Stimulated activated memory B cell treated with anti-CD40 and anti-IgM and Interleukin-4, amounts not matched to agents 10 μg/mL and 1 μg/mL and 100 μg/mL, for 72 hours (primary cell): ENCODE results near the gene MEX3A.
"Not testable (repeated sequence)": the region's sequence is repeated elsewhere in the genome, so short reads cannot be mapped to it uniquely, and the experiment has no call there.

Source experiments
- ATAC-seq: fragments of 150-1000 bp; cut with Tn5 transposase; 2 replicates; pipeline ENCODE4 v1.10.0; 2021
- H3K27ac Mint-ChIP-seq: one replicate; pipeline ENCODE4 v1.8.0; 2022; ENCODE audit warnings: mild to moderate bottlenecking, mixed read lengths
- H3K27me3 Mint-ChIP-seq: one replicate; pipeline ENCODE4 v1.8.0; 2022; ENCODE audit warnings: mixed read lengths
- H3K36me3 Mint-ChIP-seq: one replicate; pipeline ENCODE4 v1.8.0; 2022; ENCODE audit warnings: mixed read lengths
- H3K4me1 Mint-ChIP-seq: one replicate; pipeline ENCODE4 v1.8.0; 2022; ENCODE audit warnings: mixed read lengths
- H3K4me3 Mint-ChIP-seq: one replicate; pipeline ENCODE4 v1.8.0; 2022; ENCODE audit warnings: mild to moderate bottlenecking, moderate library complexity, mixed read lengths
- H3K9me3 Mint-ChIP-seq: one replicate; pipeline ENCODE4 v1.8.0; 2022; ENCODE audit warnings: mixed read lengths

MEX3A gene

DNA sequence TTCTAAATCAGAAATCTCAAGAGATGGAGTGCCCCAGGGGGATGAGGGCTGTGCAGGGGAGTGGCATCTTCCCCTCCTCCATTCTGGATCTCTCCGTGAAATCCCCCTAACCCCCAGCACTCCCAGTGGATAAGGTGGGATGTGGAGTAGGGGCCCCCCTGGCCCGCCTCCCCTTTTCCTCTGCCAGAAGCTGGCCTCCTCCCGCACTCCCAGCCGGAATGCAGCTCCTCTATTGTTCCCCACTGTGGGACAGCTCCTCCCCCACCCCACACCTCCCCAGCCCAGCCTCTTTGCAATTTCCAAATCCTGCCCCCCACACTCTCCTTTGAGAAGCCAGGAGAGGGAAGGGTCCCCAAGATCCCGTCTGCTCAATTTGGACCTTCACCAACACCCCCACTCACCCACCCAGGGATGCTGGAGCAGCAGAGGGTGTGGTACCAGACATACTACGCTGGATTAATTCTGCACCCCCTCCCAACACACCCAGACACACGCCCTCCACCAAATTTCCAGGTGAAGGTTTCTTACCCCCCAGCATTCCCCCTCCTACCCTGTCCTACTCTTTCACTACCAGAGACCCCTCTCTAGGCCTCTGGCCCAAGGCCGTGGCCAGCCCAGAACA lies 1.9 kb downstream of the MEX3A start:
- H3K36me3 Mint-ChIP-seq: no peaks in the 10 kb centered on the region
- H3K4me3 Mint-ChIP-seq: no peak overlapping the region
- no peaks in the 10 kb centered on the region for H3K9me3 Mint-ChIP-seq
- H3K4me1 Mint-ChIP-seq: peaks cover 20% of the 10 kb centered on the region
- no peak overlapping the region for H3K27ac Mint-ChIP-seq
- no peak for ATAC-seq
- H3K27me3 Mint-ChIP-seq: peaks cover 17% of the 10 kb centered on the region

- peaks cover 24% of the 10 kb centered on the region for H3K4me1 Mint-ChIP-seq
- no peaks in the 10 kb centered on the region for H3K36me3 Mint-ChIP-seq
- H3K9me3 Mint-ChIP-seq: no peaks in the 10 kb centered on the region
- H3K4me3 Mint-ChIP-seq: no peak overlapping the region
- no peak for ATAC-seq
- H3K27me3 Mint-ChIP-seq: peaks cover 17% of the 10 kb centered on the region
- no peak overlapping the region for H3K27ac Mint-ChIP-seq
Measured at GRCh38 chr1:156079762-156080161, 2.5 kb downstream of the MEX3A start.

- no peaks in the 10 kb centered on the region for H3K36me3 Mint-ChIP-seq
- no peak overlapping the region for H3K4me3 Mint-ChIP-seq
- no peaks in the 10 kb centered on the region for H3K9me3 Mint-ChIP-seq
- ATAC-seq: no peak
- peaks cover 18% of the 10 kb centered on the region for H3K4me1 Mint-ChIP-seq
- H3K27ac Mint-ChIP-seq: no peak overlapping the region
- H3K27me3 Mint-ChIP-seq: peaks cover 8% of the 10 kb centered on the region
Measured at GRCh38 chr1:156078728-156079127, 3.5 kb downstream of the MEX3A start.

- no peak overlapping the region for H3K27ac Mint-ChIP-seq
- H3K4me1 Mint-ChIP-seq: peaks cover 9% of the 10 kb centered on the region
- H3K4me3 Mint-ChIP-seq: no peak overlapping the region
- H3K27me3 Mint-ChIP-seq: no peaks in the 10 kb centered on the region
- ATAC-seq: no peak
- no peaks in the 10 kb centered on the region for H3K9me3 Mint-ChIP-seq
- H3K36me3 Mint-ChIP-seq: no peaks in the 10 kb centered on the region
Measured at GRCh38 chr1:156077430-156077760, 4.9 kb downstream of the MEX3A start.

DNA sequence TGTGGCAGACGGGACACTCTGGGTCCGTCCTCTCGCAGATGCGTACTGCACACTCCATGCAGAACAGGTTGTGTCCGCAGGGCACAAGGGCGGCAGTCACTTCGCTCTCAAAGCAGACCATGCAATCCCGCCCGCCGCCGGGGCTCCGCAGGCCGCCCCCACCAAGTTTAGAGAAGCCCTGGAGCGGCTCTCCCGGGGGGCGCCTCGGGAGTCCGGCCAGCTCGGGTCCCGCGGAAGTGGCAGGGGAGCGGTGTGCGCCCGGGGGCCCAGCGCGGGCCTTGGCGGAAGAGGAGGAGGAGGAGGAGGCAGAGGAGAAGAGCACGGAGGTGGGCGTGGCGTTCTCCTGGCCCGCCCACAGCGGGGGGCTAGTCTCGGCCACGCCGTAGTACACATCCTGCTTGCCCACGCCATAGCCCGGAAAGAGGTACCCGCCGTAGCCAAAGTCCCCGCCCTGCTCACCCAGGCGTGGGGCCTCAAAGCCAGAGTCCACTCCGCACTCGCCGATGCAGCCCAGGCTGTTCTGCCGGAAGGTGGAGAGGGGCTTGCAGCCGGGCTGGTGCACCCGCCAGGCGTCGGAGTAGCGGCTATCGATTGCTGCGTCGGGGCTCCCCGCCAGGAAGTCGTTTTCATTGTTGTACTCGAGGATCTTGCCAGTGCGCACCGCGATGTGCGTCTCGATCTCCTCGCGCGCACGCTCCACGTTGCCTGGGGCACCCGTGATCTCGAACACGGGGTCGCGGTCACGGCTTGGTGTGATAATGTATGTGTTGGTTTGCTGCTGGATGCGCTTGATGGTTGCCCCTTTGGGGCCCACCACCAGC lies 5.4 kb downstream of the MEX3A start:
- Mint-ChIP-seq H3K4me1 (peaks cover 9% of the 10 kb centered on the region), H3K9me3 (no peaks in the 10 kb centered on the region), H3K4me3 (peak overlapping the region; percentile 75), H3K27ac (peak overlapping the region; percentile 46), H3K27me3 (no peaks in the 10 kb centered on the region), H3K36me3 (no peaks in the 10 kb centered on the region)
- peak; percentile 85 for ATAC-seq

DNA sequence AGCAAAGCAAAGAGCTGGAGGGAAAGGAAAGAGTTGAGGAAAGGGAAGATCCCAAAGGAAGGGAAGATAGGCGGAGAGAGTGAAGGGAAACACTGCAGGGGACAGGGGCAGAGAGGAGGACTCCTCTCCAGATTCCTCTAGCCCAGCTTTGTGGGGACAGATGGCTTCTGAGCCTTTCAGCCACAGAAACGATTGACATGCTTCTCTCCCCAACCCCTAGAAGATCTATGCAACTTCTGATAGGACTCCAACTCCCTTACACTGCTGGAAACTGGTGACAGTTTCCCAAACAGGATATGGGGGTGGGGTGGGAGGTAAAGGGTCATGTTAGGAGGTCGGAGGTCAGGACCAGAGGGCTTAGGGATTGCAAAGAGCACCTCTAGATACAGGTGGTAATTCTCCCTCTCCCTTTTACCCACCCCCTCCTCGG lies 6.5 kb downstream of the MEX3A start:
- Mint-ChIP-seq H3K4me1 (peaks cover 9% of the 10 kb centered on the region), H3K4me3 (peak overlapping the region; percentile 75), H3K27ac (peak overlapping the region; percentile 7), H3K36me3 (no peaks in the 10 kb centered on the region), H3K9me3 (no peaks in the 10 kb centered on the region), H3K27me3 (peaks cover 8% of the 10 kb centered on the region)
- no peak for ATAC-seq

GRCh38 chr1:156075162-156075561 lies 7.1 kb downstream of the MEX3A start:
- Mint-ChIP-seq H3K9me3 (no peaks in the 10 kb centered on the region), H3K4me1 (peaks cover 9% of the 10 kb centered on the region), H3K27ac (peak overlapping the region; percentile 7), H3K36me3 (no peaks in the 10 kb centered on the region), H3K27me3 (peaks cover 15% of the 10 kb centered on the region), H3K4me3 (peak overlapping the region; percentile 75)
- ATAC-seq: no peak

GRCh38 chr1:156074661-156075060 lies 7.6 kb downstream of the MEX3A start:
- H3K27ac Mint-ChIP-seq: no peak overlapping the region
- H3K4me3 Mint-ChIP-seq: no peak overlapping the region
- no peak for ATAC-seq
- H3K4me1 Mint-ChIP-seq: peaks cover 9% of the 10 kb centered on the region
- peaks cover 17% of the 10 kb centered on the region for H3K27me3 Mint-ChIP-seq
- no peaks in the 10 kb centered on the region for H3K36me3 Mint-ChIP-seq
- H3K9me3 Mint-ChIP-seq: no peaks in the 10 kb centered on the region

- Mint-ChIP-seq H3K27ac (no peak overlapping the region), H3K4me1 (peaks cover 9% of the 10 kb centered on the region), H3K27me3 (peaks cover 17% of the 10 kb centered on the region), H3K9me3 (no peaks in the 10 kb centered on the region), H3K4me3 (no peak overlapping the region), H3K36me3 (no peaks in the 10 kb centered on the region)
- no peak for ATAC-seq
Measured at GRCh38 chr1:156073740-156074139, 8.5 kb downstream of the MEX3A start.

DNA sequence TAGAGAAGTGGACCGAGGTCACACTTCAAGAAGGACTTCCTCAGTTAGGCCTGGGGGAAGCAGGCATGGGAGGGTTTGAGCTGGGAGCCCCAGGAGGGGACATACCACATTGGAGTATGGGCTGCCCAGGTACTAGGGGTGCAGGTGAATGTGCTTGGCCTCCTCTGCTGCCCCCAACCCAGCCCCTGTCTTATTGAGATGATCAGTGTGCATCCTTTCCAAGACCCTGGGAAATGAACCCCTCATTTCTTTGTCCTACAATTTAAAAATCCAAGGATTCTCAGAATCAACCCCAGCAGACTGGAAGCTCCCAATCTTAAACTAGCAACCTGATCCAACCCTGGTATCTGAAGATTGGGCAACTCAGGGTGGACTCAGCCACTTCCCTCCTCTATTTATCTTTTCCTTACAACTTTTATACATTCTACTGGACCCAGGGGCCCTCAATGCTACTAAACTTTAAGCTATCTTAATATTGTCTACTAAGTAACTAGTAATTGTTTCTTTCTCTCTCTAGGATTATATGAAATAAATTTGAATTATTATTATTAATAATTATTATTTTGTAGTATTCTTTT lies 9.1 kb downstream of the MEX3A start:
- no peak for ATAC-seq
- H3K4me1 Mint-ChIP-seq: peaks cover 9% of the 10 kb centered on the region
- H3K27me3 Mint-ChIP-seq: peaks cover 17% of the 10 kb centered on the region
- H3K36me3 Mint-ChIP-seq: no peaks in the 10 kb centered on the region
- H3K9me3 Mint-ChIP-seq: no peaks in the 10 kb centered on the region
- H3K27ac Mint-ChIP-seq: no peak overlapping the region
- no peak overlapping the region for H3K4me3 Mint-ChIP-seq

- H3K27ac Mint-ChIP-seq: no peak overlapping the region
- no peaks in the 10 kb centered on the region for H3K36me3 Mint-ChIP-seq
- H3K4me1 Mint-ChIP-seq: peaks cover 9% of the 10 kb centered on the region
- H3K9me3 Mint-ChIP-seq: no peaks in the 10 kb centered on the region
- no peak for ATAC-seq
- H3K27me3 Mint-ChIP-seq: peaks cover 17% of the 10 kb centered on the region
- no peak overlapping the region for H3K4me3 Mint-ChIP-seq
Measured at GRCh38 chr1:156072251-156072650, 10.0 kb downstream of the MEX3A start.

DNA sequence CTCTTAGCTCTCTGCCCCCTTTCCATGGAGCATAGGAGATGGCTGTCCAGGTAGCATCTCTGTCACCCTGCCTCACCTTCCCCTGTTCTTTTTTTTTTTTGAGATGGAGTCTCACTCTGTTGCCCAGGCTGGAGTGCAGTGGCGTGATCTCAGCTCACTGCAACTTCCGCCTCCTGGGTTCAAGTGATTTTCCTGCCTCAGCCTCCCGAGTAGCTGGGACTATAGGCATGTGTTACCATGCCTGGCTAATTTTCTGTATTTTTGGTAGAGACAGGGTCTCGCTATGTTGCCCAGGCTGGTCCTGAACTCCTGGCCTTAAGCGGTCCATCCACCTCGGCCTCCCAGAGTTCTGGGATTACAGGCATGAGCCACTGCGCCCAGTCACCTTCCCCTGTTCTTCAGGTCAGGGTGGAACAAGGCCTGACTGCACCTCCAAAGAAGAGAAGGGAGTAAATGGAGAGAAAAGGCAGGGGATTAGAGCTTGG lies 10.9 kb downstream of the MEX3A start:
- ATAC-seq, H3K4me3 Mint-ChIP-seq, H3K27ac Mint-ChIP-seq, H3K9me3 Mint-ChIP-seq, H3K36me3 Mint-ChIP-seq: not testable (repeated sequence)
- Mint-ChIP-seq H3K27me3 (peaks cover 17% of the 10 kb centered on the region), H3K4me1 (peaks cover 12% of the 10 kb centered on the region)

GRCh38 chr1:156070548-156070947 lies 11.7 kb downstream of the MEX3A start:
- Mint-ChIP-seq H3K27ac (no peak overlapping the region), H3K4me3 (no peak overlapping the region), H3K4me1 (peaks cover 13% of the 10 kb centered on the region), H3K36me3 (no peaks in the 10 kb centered on the region), H3K9me3 (no peaks in the 10 kb centered on the region), H3K27me3 (peaks cover 17% of the 10 kb centered on the region)
- ATAC-seq: no peak

DNA sequence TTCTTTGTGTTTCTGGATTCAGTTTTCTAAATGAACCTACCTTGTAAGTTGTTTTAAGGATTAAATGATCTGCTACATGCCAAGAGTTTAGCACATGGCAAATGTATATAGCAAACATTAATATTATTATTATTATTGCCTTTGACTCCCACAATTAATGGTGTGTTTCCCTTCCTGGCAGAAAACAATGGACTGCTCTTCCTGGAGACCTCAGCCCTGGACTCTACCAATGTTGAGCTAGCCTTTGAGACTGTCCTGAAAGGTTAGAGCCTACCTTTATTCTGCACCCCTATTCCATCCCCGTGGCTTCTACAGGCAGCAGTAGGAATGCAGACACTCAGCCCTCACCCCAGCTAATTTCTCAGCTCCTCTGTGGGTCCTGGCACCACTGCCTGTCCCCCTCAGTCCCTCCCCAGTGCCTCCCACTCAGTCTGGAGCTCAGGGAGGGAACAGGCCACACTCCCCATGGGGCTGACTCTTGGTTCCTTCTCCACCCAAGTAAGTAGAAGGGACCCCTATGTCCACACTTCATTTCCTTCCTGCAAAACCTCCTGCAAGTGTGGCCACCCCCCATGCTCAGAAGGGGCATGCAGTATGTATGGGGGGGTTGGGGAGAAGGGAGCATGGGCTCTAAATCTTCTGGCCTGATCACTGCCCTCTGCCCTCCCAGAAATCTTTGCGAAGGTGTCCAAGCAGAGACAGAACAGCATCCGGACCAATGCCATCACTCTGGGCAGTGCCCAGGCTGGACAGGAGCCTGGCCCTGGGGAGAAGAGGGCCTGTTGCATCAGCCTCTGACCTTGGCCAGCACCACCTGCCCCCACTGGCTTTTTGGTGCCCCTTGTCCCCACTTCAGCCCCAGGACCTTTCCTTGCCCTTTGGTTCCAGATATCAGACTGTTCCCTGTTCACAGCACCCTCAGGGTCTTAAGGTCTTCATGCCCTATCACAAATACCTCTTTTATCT lies 12.5 kb downstream of the MEX3A start:
- ATAC-seq: no peak
- Mint-ChIP-seq H3K36me3 (no peaks in the 10 kb centered on the region), H3K4me1 (peaks cover 8% of the 10 kb centered on the region), H3K27ac (no peak overlapping the region), H3K4me3 (no peak overlapping the region), H3K9me3 (no peaks in the 10 kb centered on the region), H3K27me3 (peaks cover 17% of the 10 kb centered on the region)

DNA sequence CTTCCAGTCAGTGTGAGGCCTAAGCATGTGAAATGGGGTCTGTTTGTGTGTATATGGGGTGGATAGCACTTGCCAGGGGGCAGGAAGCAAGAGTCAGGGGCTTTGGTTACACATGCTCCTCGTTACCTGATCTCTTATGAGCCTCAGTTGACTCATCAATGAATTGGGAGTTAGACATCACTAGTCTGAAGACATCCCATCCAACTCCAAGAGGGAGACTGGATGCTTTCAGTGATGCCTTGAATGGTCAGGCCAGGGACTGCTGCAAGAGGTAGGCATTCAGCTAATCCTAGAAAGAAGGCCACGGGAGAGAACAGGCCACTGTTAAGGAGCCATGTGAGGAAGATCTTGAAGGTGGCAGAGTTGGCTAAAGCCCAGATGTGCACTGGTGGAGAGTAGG lies 15.0 kb downstream of the MEX3A start:
- Mint-ChIP-seq H3K4me1 (peaks cover 8% of the 10 kb centered on the region), H3K27me3 (peaks cover 17% of the 10 kb centered on the region), H3K36me3 (no peaks in the 10 kb centered on the region), H3K4me3 (no peak overlapping the region), H3K27ac (no peak overlapping the region), H3K9me3 (no peaks in the 10 kb centered on the region)
- ATAC-seq: no peak
